Neutrophil (primary cell): ENCODE results near the gene APOBEC3B.
"Not testable (repeated sequence)": the region's sequence is repeated elsewhere in the genome, so short reads cannot be mapped to it uniquely, and the experiment has no call there.

ENCODE experiments used
- H3K27ac ChIP-seq: fragments of 200-600 bp; sonication (generic); 2 replicates; pipeline ENCODE4 v1.5.1; 2016; ENCODE audit warnings: mild to moderate bottlenecking, moderate library complexity
- H3K27me3 ChIP-seq: fragments of 200-600 bp; sonication (generic); 2 replicates; pipeline ENCODE4 v1.6.0; 2016; ENCODE audit warnings: mild to moderate bottlenecking
- H3K36me3 ChIP-seq: fragments of 200-600 bp; sonication (generic); 2 replicates; pipeline ENCODE4 v1.5.1; 2017
- H3K4me1 ChIP-seq, 2 experiments: fragments of 200-600 bp in 1 of 2; sonication (generic) in 1 of 2; 1 replicate in 1 of 2; 2 replicates in 1 of 2; pipeline versions ENCODE4 v1.5.1 to v1.6.1; 2013 to 2016; ENCODE audit warnings: low read depth in 1 of 2, low read length in 1 of 2, mild to moderate bottlenecking in 1 of 2, moderate library complexity in 1 of 2; ENCODE audit not compliant: control insufficient read depth in 1 of 2, insufficient read depth in 1 of 2
- H3K4me3 ChIP-seq, 2 experiments: fragments of 200-600 bp in 1 of 2; sonication (generic) in 1 of 2; 1 replicate in 1 of 2; 2 replicates in 1 of 2; pipeline ENCODE4 v1.5.1; 2013 to 2016; ENCODE audit warnings: low read depth in 1 of 2, low read length in 1 of 2, mild to moderate bottlenecking in 1 of 2, moderate library complexity in 1 of 2
- H3K9me3 ChIP-seq: fragments of 200-600 bp; sonication (generic); 2 replicates; pipeline ENCODE4 v1.5.1; 2016
- CTCF ChIP-seq: fragments of 200-600 bp; sonication (generic); IDR thresholded peaks from 2 replicates; pipeline ENCODE4 v1.5.1; 2016; ENCODE audit warnings: antibody characterized with exemption

The APOBEC3B gene

GRCh38 chr22:39030705-39031104 is 48.6 kb downstream of the APOBEC3B start:
- Histone ChIP-seq H3K9me3 (no peaks in the 10 kb centered on the region), H3K27me3 (no peaks in the 10 kb centered on the region), H3K36me3 (no peaks in the 10 kb centered on the region), H3K4me3 (no peak overlapping the region), H3K27ac (no peak overlapping the region), H3K4me1 (no peaks in the 10 kb centered on the region)
- TF ChIP-seq CTCF: no peak

- H3K27me3 ChIP-seq, H3K36me3 ChIP-seq, H3K9me3 ChIP-seq, H3K27ac ChIP-seq, H3K4me1 ChIP-seq, H3K4me3 ChIP-seq: not testable (repeated sequence)
These were observed 49.5 kb downstream of the APOBEC3B start for GRCh38 chr22:39031434-39032295.

- not testable (repeated sequence) for H3K4me3 ChIP-seq, H3K36me3 ChIP-seq, H3K27ac ChIP-seq, H3K4me1 ChIP-seq, H3K9me3 ChIP-seq, H3K27me3 ChIP-seq
These were observed 54.9 kb downstream of the APOBEC3B start for GRCh38 chr22:39037071-39037470.

- peaks cover 7 to 8% of the 10 kb centered on the region in 2 experiments for H3K4me1 ChIP-seq
- H3K36me3 ChIP-seq: peaks cover 5% of the 10 kb centered on the region
- TF ChIP-seq CTCF: no peak
- H3K27ac ChIP-seq: peak overlapping the region; percentile 76
- no peaks in the 10 kb centered on the region for H3K9me3 ChIP-seq
- H3K27me3 ChIP-seq: no peaks in the 10 kb centered on the region
- H3K4me3 ChIP-seq: no peak overlapping the region
These were observed 57.4 kb downstream of the APOBEC3B start for GRCh38 chr22:39039306-39040126.

- H3K4me3 ChIP-seq: peak overlapping the region; percentile 54 to 63
These were observed 58.0 kb downstream of the APOBEC3B start for GRCh38 chr22:39040155-39040537.

GRCh38 chr22:39040538-39041296 is 58.6 kb downstream of the APOBEC3B start, which contains the start of gene APOBEC3F:
TSS of gene APOBEC3F (plus strand) at chr22:39040864. CDS start at chr22:39040961, 97 bp downstream.
- Histone ChIP-seq H3K27ac (peak within 1 kb of the TSS; percentile 76), H3K4me3 (peak within 1 kb of the TSS; percentile 54 to 63)
- not testable (repeated sequence) for H3K4me1 ChIP-seq, H3K9me3 ChIP-seq, H3K27me3 ChIP-seq, H3K36me3 ChIP-seq

More at GRCh38 chr22:39040155-39040537, 58.0 kb downstream of the APOBEC3B start:
- peak overlapping the region; percentile 76 for H3K27ac ChIP-seq
- not testable (repeated sequence) for H3K36me3 ChIP-seq, H3K27me3 ChIP-seq, H3K4me1 ChIP-seq, H3K9me3 ChIP-seq

- H3K27ac ChIP-seq: no peak overlapping the region
- no peaks in the 10 kb centered on the region for H3K27me3 ChIP-seq
- no peak for TF ChIP-seq CTCF
- peaks cover 7 to 8% of the 10 kb centered on the region in 2 experiments for H3K4me1 ChIP-seq
- peaks cover 5% of the 10 kb centered on the region for H3K36me3 ChIP-seq
- H3K9me3 ChIP-seq: no peaks in the 10 kb centered on the region
- no peak overlapping the region for H3K4me3 ChIP-seq
These were observed 59.8 kb downstream of the APOBEC3B start for GRCh38 chr22:39041908-39042307.
